Body of pancreas (tissue), 4 donors: ENCODE measurements around the gene DPP8. TPM values are rescaled to one million over a fixed set of nuclear protein-coding genes. Genes with fewer than 3 reads are reported as not detected.

Source experiments
- ATAC-seq: fragments of 150-250 bp; one replicate; pipeline ENCODE4 v1.9.1; 2016
- DNase-seq, 4 donors: peaks; one replicate each; pipeline ENCODE4 v3.0.0-alpha.2; 2019
- H3K27ac ChIP-seq, 4 donors: fragments of 200-600 bp; sonication (generic); 1 replicate in 3 of 4; 2 replicates in 1 of 4; pipeline versions ENCODE4 v1.5.1 to v1.6.1; 2016 to 2019; ENCODE audit warnings: mild to moderate bottlenecking in 1 of 4, mixed read lengths in 1 of 4, moderate library complexity in 1 of 4
- H3K27me3 ChIP-seq, 2 donors: fragments of 200-600 bp; sonication (generic); one replicate each; pipeline ENCODE4 v1.6.0; 2016; ENCODE audit warnings: mild to moderate bottlenecking in 1 of 2
- H3K36me3 ChIP-seq, 2 donors: fragments of 200-600 bp; sonication (generic); replicated peaks in 1 of 2; 2 replicates each; pipeline ENCODE4 v1.5.1; 2016; ENCODE audit warnings: low read depth in 2 of 2; ENCODE audit not compliant: insufficient read depth in 1 of 2
- H3K4me1 ChIP-seq: fragments of 200-600 bp; sonication (generic); one replicate; pipeline ENCODE4 v1.6.0; 2016
- H3K4me3 ChIP-seq, 2 donors: fragments of 200-600 bp; sonication (generic); 1 replicate in 1 of 2; 2 replicates in 1 of 2; pipeline ENCODE4 v1.5.1; 2016 to 2019
- H3K9me3 ChIP-seq, 3 donors: fragments of 200-600 bp; sonication (generic); 1 replicate in 2 of 3; 2 replicates in 1 of 3; pipeline ENCODE4 v1.5.1; 2016
- CTCF ChIP-seq, 7 experiments: fragments of 450-650 bp in 4 of 7; fragments of 200-600 bp in 3 of 7; sonication (generic) in 3 of 7; IDR thresholded peaks; one replicate each; pipeline ENCODE4 v1.5.1; 2016 to 2019; ENCODE audit warnings: antibody characterized with exemption in 7 of 7
- POLR2A ChIP-seq, 3 donors: fragments of 450-650 bp; IDR thresholded peaks; one replicate each; pipeline ENCODE4 v1.6.1; 2016; ENCODE audit warnings: antibody characterized with exemption in 3 of 3, mild to moderate bottlenecking in 2 of 3
- WGBS, 2 donors: methylation state at CpG; one replicate each; pipeline ENCODE4 v1.1.5; 2017; 5-methylcytosine and 5-hydroxymethylcytosine counted together
- intact Hi-C: fragments of 100-400 bp; cut with DNase I; formaldehyde crosslinking; loops from one replicate; pipeline ENCODE4 v1.15.1; 2023
- total RNA-seq, 2 donors: library from RNA; depleted of rRNA; stranded (reverse); fragments of >200 nt; gene quantifications; one replicate each; pipeline ENCODE4 v1.1.0, GENCODE V29; 2016

Gene DPP8
- total RNA-seq, 2 donors from 2014 or later: 13.0 to 27.4 TPM

- no peak for DNase-seq
- intact Hi-C loops: no loop called here
- 51 to 53% methylated on average over 13 of the region's 13 CpGs for WGBS, 2 donors
- H3K4me3 ChIP-seq: peak overlapping the region; percentile 64 to 71
- no peaks in the 10 kb centered on the region for H3K9me3 ChIP-seq
- H3K4me1 ChIP-seq: peaks cover 40% of the 10 kb centered on the region
- TF ChIP-seq POLR2A (IDR thresholded peaks at IDR 0.05) (no peak), CTCF (IDR thresholded peaks at IDR 0.05) (no peak)
- H3K36me3 ChIP-seq: no peaks in the 10 kb centered on the region
- H3K27me3 ChIP-seq: no peaks in the 10 kb centered on the region
- H3K27ac ChIP-seq: peak overlapping the region in 3 of 4 donors; percentile 63 to 79 (median 73)
- ATAC-seq: no peak
Measured at GRCh38 chr15:65529762-65530317, 12.4 kb upstream of the DPP8 start.

- Histone ChIP-seq H3K36me3 (no peaks in the 10 kb centered on the region), H3K27me3 (no peaks in the 10 kb centered on the region), H3K4me1 (peaks cover 33% of the 10 kb centered on the region), H3K9me3 (no peaks in the 10 kb centered on the region), H3K4me3 (no peak overlapping the region), H3K27ac (no peak overlapping the region)
- intact Hi-C loops: no loop called here
- TF ChIP-seq CTCF (IDR thresholded peaks at IDR 0.05): no peak
- WGBS, 2 donors: 89 to 92% methylated on average over 20 of the region's 20 CpGs
- DNase-seq (no peak), ATAC-seq (no peak)
Measured at GRCh38 chr15:65528461-65529060, 11.1 kb upstream of the DPP8 start.

GRCh38 chr15:65525622-65526021 is 8.1 kb upstream of the DPP8 start:
- ATAC-seq (no peak), DNase-seq (peak in 2 of 4 donors; percentile 17 to 19)
- 91 to 94% methylated on average over 1 of the region's 1 CpG for WGBS, 2 donors
- Histone ChIP-seq H3K4me3 (no peak overlapping the region), H3K9me3 (no peaks in the 10 kb centered on the region), H3K4me1 (peaks cover 7% of the 10 kb centered on the region), H3K27ac (no peak overlapping the region), H3K36me3 (no peaks in the 10 kb centered on the region), H3K27me3 (no peaks in the 10 kb centered on the region)
- intact Hi-C loops: no loop called here
- TF ChIP-seq CTCF (IDR thresholded peaks at IDR 0.05): no peak
- TF ChIP-seq POLR2A (IDR thresholded peaks at IDR 0.05): no peak

- Histone ChIP-seq H3K4me1 (no peaks in the 10 kb centered on the region), H3K36me3 (no peaks in the 10 kb centered on the region), H3K27me3 (no peaks in the 10 kb centered on the region), H3K9me3 (no peaks in the 10 kb centered on the region), H3K27ac (no peak overlapping the region), H3K4me3 (no peak overlapping the region)
- DNase-seq: no peak
- WGBS, 2 donors: 58 to 61% methylated on average over 10 of the region's 10 CpGs
- TF ChIP-seq CTCF (IDR thresholded peaks at IDR 0.05) (no peak), POLR2A (IDR thresholded peaks at IDR 0.05) (no peak)
- no peak for ATAC-seq
- intact Hi-C loops: no loop called here
Measured at GRCh38 chr15:65524226-65524625, 6.7 kb upstream of the DPP8 start.

- H3K27me3 ChIP-seq: no peaks in the 10 kb centered on the region
- WGBS, 2 donors: 69 to 80% methylated on average over 7 of the region's 7 CpGs
- H3K27ac ChIP-seq: no peak overlapping the region
- H3K9me3 ChIP-seq: no peaks in the 10 kb centered on the region
- H3K36me3 ChIP-seq: no peaks in the 10 kb centered on the region
- no peak overlapping the region for H3K4me3 ChIP-seq
- peaks cover 8% of the 10 kb centered on the region for H3K4me1 ChIP-seq
- TF ChIP-seq POLR2A (IDR thresholded peaks at IDR 0.05) (no peak), CTCF (IDR thresholded peaks at IDR 0.05) (no peak)
- no peak for DNase-seq
- no peak for ATAC-seq
- intact Hi-C loops: no loop called here
Measured at GRCh38 chr15:65521350-65521749, 3.9 kb upstream of the DPP8 start.
